GM13976 (cell line): Measurements from ENCODE around the gene SLC13A4.

Source experiments
- DNase-seq: peaks from one replicate; pipeline ENCODE4 v3.0.0; 2012; ENCODE audit warnings: low spot score
- in situ Hi-C: fragments of 300-500 bp; cut with MboI; formaldehyde crosslinking; loops from one replicate; pipeline ENCODE4 v1.12.0; 2022; ENCODE audit warnings: low sequenced_read_pairs, mixed read lengths, inconsistent platforms; ENCODE audit not compliant: unreplicated experiment
- TF ChIP-seq, protein P1 (sequence below): IDR thresholded peaks from 2 replicates; pipeline ENCODE4 v1.5.1; 2012; ENCODE audit warnings: borderline replicate concordance, mild to moderate bottlenecking; ENCODE audit not compliant: insufficient read depth; ENCODE audit errors: extremely low read depth, missing control alignments, control extremely low read depth

Gene SLC13A4

DNA sequence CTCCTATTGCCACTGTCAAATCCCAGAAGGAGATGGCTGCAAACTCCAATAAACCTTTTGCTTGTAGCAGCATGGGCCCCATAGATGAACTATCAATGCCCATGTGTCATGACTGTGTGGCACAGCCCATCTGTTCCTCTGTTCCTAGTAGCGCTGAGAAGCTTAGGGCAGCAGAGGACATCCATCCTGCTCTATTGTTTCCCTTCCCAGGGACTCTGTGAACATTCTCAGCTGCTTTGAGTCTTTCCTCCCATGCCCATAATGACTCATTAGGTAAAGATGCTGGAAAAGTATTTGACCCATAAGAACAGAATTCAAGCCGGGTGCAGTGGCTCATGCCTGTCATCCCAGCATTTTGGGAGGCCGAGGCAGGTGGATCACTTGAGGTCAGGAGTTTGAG is 37.4 kb downstream of the SLC13A4 start:
- TF ChIP-seq, protein P1, sequence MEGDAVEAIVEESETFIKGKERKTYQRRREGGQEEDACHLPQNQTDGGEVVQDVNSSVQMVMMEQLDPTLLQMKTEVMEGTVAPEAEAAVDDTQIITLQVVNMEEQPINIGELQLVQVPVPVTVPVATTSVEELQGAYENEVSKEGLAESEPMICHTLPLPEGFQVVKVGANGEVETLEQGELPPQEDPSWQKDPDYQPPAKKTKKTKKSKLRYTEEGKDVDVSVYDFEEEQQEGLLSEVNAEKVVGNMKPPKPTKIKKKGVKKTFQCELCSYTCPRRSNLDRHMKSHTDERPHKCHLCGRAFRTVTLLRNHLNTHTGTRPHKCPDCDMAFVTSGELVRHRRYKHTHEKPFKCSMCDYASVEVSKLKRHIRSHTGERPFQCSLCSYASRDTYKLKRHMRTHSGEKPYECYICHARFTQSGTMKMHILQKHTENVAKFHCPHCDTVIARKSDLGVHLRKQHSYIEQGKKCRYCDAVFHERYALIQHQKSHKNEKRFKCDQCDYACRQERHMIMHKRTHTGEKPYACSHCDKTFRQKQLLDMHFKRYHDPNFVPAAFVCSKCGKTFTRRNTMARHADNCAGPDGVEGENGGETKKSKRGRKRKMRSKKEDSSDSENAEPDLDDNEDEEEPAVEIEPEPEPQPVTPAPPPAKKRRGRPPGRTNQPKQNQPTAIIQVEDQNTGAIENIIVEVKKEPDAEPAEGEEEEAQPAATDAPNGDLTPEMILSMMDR = no peak
- no peak for DNase-seq
- in situ Hi-C loops = no loop called here

DNA sequence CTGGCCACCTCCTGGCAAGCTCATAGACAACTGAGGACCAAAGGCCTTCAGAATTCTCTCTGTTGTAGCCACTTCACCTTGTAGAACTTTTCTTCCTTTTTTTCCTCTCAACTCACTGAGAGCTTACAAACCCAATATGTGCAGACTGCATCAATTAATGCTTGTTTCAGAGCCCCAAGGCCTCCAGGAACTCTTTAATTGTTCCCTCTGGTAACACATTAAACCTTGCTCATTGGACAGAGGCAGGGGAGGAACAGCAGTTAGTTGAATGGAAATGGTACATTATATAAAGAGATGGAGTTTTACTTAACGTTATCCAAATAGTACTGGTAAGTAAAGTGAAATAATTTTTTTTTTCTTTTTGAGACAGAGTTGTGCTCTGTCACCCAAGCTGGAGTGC is 40.5 kb downstream of the SLC13A4 start:
- in situ Hi-C loops = no loop called here
- TF ChIP-seq, protein P1 = no peak
- no peak for DNase-seq

DNA sequence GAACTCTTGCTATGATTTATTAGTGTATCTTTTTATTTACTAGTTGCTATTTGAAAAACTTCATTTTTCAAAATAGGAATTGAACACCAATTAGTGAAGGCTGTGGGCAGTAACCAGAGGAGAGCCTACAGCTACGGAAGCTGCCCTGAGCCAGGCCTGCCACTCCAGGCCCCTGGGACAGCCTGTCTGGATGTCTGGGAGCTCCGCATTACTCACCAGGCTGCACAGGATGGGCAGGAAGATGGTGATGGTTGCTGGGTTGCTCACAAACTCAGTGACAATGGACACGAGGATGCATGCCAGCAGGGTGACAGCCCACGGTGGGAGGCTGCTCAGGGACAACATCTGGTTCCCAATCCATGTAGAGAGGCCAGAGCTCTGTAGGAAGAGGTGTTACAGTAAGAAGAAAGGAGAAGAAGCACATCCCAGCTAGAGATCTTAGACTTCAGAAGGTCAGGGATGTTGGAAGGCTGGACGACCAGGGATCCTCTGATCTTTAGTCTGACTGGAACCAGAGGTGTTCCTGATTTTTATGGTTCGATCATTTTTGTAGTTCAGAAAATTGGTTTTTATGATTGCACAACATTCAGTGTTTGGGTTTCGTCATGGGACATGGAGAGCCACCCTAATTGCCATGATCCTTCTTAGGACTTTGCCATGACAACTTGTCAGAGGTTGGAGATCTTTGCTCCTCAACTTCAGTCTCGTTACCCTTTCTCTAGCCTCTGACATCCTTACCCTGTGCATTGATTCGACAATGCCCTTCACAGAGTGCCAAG is 42.5 kb downstream of the SLC13A4 start:
- TF ChIP-seq, protein P1 = no peak
- in situ Hi-C loops = no loop called here
- DNase-seq = no peak

DNA sequence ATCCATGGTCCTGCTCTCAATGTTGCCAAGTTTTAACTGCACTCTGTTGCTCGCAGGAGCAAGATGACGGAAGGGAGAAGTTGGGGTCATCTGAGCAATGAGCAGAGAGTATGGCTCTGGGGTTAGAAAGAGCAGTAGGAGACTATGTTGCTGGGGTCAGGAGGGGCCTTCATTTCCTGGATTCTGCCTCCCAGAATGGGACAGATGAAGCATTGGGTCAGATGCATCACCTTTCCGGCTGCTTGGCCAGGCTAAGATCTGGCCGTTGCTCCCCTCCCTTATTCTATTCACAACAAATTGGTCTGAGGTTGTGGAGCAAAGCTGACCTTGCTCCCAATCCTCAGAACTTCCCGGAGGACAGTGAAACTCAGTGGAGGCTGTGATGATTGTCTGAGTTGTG is 43.3 kb downstream of the SLC13A4 start:
- in situ Hi-C loops = no loop called here
- TF ChIP-seq, protein P1 = no peak
- DNase-seq = no peak

DNA sequence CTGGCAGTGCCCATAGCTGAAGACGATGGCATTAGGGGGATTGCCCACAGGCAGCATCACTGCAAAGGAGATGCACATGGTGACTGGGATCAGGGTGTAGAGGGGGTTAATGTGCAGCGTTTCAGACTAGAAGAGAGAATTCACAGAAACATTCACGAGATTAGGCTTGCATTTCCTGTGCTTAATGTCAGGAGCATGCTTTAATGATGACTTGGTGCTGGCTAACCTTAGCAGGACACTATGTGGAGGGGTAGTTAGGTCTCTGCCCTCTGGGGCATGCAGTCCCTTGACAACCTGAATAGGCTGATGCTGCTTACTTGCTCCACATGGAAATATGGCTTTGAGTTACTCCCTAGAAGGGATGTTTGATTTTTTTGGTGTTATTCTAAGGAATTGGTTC is 43.9 kb downstream of the SLC13A4 start:
- no peak for DNase-seq
- in situ Hi-C loops = no loop called here
- TF ChIP-seq, protein P1 = no peak

DNA sequence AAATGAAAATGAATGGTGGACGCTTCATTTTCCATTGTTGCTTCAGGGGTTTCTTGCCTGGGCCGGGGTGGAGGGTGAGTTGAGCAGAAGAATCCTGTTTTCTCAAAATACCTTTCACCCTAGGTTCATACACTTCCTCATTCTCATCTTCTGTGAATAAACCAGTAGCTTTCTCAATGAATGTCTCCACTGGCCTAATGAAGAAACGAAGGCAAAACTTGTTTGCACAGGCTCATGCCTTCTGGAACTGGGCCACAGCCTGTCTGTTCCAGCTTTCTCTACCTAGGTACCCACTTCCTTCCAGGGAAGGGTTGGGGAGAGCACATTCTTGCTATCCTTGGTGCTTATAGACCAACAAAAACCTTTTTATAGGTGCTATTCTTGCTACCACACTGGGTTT is 44.4 kb downstream of the SLC13A4 start:
- DNase-seq = no peak
- in situ Hi-C loops = no loop called here
- TF ChIP-seq, protein P1 = no peak

DNA sequence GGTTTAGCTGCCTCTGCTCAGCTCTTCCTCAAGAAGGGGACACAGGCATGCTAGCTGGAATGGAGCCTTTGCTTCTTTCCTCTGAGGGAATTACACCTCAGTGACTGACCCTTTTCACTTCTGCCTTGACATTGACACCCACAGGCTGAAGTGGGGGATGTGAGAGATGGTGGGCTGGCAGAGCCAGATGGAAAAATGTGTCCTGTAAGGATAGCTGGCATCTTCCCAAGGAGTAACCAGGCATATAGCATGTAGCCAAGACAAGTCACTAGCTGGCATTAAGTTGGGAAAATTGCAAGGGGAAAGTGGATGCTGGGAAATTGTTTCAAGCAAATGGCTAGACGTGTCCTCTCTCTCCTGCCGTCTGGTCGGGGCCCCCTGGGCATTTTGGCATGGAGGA is 45.8 kb downstream of the SLC13A4 start:
- DNase-seq = no peak
- TF ChIP-seq, protein P1 = no peak
- in situ Hi-C loops = no loop called here
